H1 (cell line): ENCODE data around the gene RAB30. TPM values are rescaled to one million over a fixed set of nuclear protein-coding genes. Genes with fewer than 3 reads are reported as not detected.

Experiments
- CTBP2 ChIP-seq: IDR thresholded peaks from 2 replicates; pipeline ENCODE4 v1.7.0; 2011; ENCODE audit warnings: borderline replicate concordance, mild to moderate bottlenecking, moderate library complexity, mixed read lengths, low read length; ENCODE audit not compliant: insufficient read depth, insufficient read length
- SAP30 ChIP-seq: fragments of 300-600 bp; sonication (generic); IDR thresholded peaks from 2 replicates; pipeline ENCODE4 v1.7.1; 2012; ENCODE audit warnings: low read length, moderate library complexity, mild to moderate bottlenecking, inconsistent platforms; ENCODE audit not compliant: insufficient read depth, insufficient replicate concordance
- SIN3A ChIP-seq, 2 experiments: IDR thresholded peaks in 1 of 2; conservative IDR thresholded peaks in 1 of 2; 2 replicates each; pipeline ENCODE4 v1.6.1; 2011 to 2012; ENCODE audit warnings: low read length in 2 of 2, improper control_type of control experiment in 1 of 2, low read depth in 1 of 2, mild to moderate bottlenecking in 1 of 2
- polyA plus RNA-seq, 7 experiments: library from polyadenylated mRNA; depleted of rRNA in 3 of 7; stranded (reverse) in 5 of 7; unstranded in 2 of 7; fragments of >200 nt in 5 of 7; fragments of 200-250 nt in 2 of 7; gene quantifications; 1 replicate in 5 of 7; 2 replicates in 1 of 7; 4 replicates in 1 of 7; pipeline versions ENCODE4 v1.2.1 to v1.2.3, GENCODE V29; 2011 to 2013; ENCODE audit warnings: missing spikeins in 2 of 7, mixed read lengths in 2 of 7
- total RNA-seq: library from RNA; stranded (reverse); fragmentation: NEBNext Ultra II Directional; extraction: Animal tissue kit (Norgen Biotek cat#: 25700); gene quantifications from 2 replicates; pipeline ENCODE4 v1.2.1, GENCODE V29; 2021
- TF ChIP-seq, protein P1 (sequence below): IDR thresholded peaks from 2 replicates; pipeline ENCODE4 v1.6.1; 2011; ENCODE audit warnings: low read depth, mild to moderate bottlenecking, low read length; ENCODE audit not compliant: insufficient read depth

The RAB30 gene
- total and polyA plus RNA-seq, 2 of the 8 experiments (the other 6 are each of a cell fraction or from before 2014, with no cell fraction given) = 1.6 to 11.7 TPM

DNA sequence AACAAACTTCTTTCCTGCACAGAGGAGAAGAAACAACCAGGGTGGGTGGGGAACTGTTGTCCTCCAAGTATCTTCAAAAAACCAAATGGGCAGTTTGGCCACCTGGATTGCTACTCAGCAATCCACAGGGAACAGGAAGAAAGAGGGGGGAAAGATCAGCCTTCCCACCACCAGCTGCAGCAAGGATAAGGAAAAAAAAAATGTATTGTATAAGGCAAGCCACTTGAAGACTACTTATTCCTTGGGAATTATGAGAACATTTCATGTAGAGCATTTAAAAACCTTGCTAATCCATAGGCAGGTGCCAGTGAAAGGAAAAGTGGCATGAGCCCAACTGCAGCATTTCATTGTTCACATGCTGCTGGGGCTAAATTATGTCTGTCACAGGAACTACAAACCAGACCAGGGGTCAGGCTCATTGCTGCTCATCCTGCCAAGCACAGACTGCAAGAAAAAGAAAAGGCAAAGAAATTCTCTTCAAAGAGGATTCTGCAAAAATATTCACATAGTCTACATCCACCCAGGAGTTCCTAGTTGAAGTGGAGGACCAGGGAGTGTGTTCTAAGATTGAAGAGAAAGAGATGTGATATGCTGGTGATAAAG, 2.2 kb downstream of the RAB30 start (continued):
- TF ChIP-seq SAP30 (no peak), CTBP2 (no peak), SIN3A (conservative IDR thresholded peaks at IDR 0.05 in 1 of 2, IDR thresholded peaks at IDR 0.05 in 1 of 2; ENCODE audit: low read depth in 1 of 2, low read length in 2 of 2) (no peak)
- TF ChIP-seq, protein P1, sequence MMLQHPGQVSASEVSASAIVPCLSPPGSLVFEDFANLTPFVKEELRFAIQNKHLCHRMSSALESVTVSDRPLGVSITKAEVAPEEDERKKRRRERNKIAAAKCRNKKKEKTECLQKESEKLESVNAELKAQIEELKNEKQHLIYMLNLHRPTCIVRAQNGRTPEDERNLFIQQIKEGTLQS = no peak
